Measurements from ENCODE around the gene ARHGEF1.

ARHGEF1 gene

DNA sequence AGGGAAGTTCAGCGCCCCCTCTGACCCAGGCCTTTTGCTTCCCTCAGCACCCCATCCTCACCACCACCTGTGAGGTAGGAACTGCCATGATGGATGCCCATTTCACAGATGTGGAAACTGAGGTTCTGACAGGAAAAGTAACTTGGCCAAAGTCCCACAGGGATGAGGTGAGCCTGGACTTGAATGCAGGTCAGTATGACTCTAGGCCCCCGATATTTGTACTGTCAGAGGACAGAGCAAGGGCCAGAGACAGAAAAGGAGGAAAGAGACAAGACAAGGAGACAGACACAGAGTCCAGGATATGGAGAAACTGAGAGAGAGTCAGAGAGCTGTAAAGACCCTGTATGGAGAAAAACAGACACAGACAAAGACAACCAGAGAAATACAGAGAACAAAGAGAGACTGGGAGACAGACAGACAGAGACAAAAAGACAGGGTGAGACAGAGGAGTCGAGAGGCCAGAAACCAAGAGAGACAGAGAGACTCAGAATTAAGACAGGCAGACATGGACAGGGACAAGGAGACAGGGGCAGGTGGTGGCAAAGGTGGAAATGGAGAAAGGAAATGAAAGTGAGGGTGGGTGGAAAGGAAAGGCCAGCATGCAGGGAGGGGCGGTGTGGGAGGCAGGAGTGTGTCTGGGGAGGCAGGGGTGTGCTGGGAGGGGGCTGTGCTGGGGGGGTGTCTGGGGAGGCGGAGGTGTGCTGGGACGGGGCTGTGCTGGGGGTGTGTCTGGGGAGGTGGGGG is 40.2 kb downstream of the ARHGEF1 start:
- TF ChIP-seq, protein P1, sequence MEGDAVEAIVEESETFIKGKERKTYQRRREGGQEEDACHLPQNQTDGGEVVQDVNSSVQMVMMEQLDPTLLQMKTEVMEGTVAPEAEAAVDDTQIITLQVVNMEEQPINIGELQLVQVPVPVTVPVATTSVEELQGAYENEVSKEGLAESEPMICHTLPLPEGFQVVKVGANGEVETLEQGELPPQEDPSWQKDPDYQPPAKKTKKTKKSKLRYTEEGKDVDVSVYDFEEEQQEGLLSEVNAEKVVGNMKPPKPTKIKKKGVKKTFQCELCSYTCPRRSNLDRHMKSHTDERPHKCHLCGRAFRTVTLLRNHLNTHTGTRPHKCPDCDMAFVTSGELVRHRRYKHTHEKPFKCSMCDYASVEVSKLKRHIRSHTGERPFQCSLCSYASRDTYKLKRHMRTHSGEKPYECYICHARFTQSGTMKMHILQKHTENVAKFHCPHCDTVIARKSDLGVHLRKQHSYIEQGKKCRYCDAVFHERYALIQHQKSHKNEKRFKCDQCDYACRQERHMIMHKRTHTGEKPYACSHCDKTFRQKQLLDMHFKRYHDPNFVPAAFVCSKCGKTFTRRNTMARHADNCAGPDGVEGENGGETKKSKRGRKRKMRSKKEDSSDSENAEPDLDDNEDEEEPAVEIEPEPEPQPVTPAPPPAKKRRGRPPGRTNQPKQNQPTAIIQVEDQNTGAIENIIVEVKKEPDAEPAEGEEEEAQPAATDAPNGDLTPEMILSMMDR (IDR thresholded peaks at IDR 0.05; ENCODE audit: low read depth, low read length) = no peak
- no peak for DNase-seq (ENCODE audit: extremely low read depth, low read depth)

DNA sequence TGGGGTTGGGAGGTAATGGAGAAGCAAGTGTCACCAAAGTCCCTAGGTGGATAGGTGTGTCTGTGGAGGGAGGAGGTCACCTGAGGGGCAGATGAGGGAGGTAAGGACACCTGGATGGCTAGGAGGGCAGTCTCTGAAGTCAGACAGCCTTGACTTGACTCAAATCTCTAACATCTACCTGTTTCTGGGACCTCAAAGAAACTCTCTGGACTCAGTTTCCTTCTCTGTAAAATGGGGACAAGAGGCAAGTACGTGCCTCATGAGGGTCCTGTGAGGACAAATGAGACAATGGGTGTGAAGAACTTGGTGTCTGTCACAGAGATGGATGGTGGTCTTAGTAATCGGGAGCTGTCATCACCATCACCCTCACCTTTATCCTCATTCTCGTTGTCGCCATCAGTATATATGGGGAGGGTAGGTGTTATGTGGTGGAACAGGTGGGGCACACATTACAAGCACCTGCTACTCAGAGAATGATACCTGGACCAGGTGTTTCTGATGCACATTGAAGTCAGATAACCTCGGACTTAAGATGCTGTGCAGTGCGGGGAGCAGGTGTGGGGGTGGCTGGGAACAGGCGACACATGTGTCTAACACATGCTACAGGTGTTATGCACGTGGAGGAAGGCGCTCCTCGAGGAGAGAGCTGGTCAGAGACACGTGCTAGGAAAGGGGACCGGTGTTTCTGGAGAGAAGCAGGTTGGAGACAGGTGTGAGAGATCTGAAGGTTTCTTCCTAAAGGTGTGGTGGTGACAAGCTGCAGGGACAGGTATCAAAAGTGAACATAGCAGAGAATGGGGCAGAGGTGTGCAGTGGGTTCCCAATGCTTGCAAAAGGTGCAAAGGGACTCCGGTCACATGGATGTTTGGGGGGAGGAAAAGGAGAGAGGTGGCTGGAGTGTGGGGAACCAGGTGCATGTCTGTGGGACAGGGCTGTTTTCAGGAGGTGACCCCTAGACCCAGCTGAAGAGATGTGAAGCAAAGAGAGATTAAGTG is 41.5 kb downstream of the ARHGEF1 start:
- TF ChIP-seq, protein P1 (IDR thresholded peaks at IDR 0.05; ENCODE audit: low read depth, low read length) = no peak
- DNase-seq (ENCODE audit: extremely low read depth, low read depth) = no peak

DNA sequence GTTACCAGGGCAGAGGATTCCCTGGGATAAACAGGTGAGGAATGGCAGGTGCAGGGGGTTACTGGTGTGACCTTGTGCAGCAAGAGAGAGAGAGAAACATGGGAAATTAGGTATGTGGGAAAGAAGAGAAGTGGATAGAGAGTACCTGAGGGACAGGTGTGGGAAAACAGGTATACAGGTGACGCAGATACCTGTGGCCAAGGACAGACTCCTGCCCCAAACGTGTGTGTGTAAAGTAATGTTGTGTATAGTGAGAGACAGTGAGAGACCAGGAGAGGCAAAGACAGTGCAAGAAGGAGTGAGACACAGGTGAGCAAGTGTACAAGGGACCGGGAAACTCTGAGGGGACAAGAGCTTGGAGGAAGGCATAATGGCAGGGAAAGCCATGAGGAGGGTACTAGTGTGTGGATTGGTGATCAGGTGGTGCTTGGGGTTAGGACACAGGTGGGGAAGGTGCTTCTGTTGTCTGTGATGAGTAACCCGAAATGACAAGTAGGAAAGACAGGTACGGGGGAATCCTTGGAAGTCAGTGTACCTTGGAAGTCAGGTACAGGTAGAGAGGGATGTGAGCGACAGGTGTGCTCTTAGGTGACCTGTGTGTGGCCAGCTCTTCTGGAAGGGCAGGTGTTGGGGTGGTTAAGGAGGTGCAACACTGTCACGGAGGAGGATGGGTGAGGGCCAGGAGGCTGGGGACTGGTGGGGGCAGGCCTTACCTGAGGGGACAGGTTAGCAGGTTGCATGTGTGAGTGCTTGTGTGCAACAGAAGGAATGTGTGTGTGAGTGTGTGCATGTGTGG is 42.4 kb downstream of the ARHGEF1 start:
- DNase-seq (ENCODE audit: extremely low read depth, low read depth) = no peak

GRCh38 chr19:41926028-41926762 is 43.2 kb downstream of the ARHGEF1 start:
- TF ChIP-seq, protein P1 (IDR thresholded peaks at IDR 0.05; ENCODE audit: low read depth, low read length) = no peak
- no peak for DNase-seq (ENCODE audit: extremely low read depth, low read depth)

More for the DNA sequence above, 42.4 kb downstream of the ARHGEF1 start:
- TF ChIP-seq, protein P1 (IDR thresholded peaks at IDR 0.05; ENCODE audit: low read depth, low read length) = no peak

DNA sequence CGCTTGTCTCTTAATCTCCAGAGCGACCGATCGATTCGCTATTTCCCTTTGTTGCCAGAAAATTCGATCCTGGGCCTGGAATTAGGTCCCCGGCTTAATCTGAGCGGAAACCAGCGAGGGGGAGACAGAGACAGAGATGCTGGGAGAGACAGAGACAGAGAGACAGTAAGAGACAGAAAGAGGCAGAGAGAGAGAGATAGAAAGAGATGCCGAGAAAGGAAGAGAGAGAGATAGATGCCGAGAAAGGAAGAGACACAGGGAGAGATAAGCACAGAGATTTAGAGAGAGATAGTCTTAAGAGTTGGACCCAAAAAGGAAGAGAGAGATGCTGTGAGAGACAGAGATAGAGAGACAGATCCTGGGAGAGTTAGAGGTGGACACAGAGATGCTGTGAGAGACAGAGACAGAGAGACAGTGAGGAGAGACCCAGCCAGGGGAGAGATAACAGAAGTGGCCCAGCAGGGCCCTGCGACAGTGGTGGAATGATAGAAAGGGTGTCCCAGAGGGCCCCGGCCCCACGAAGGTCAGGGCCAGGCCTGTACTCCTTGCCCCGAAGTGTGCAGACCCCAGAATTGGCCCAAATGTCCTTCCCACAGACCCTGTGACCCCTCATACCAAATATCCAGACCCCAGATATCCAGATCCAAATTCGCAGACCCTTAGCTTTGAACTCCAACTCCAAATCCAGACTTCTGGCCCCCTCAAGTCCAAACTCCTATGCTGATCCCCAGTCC is 43.9 kb downstream of the ARHGEF1 start:
- DNase-seq (ENCODE audit: extremely low read depth, low read depth) = no peak
- TF ChIP-seq, protein P1 (IDR thresholded peaks at IDR 0.05; ENCODE audit: low read depth, low read length) = no peak

All from AG09319 (cell line).